Endothelial cell of umbilical vein (primary cell): ENCODE results near the gene AKAP11. TPM values are rescaled to one million over a fixed set of nuclear protein-coding genes. Genes with fewer than 3 reads are reported as not detected.

ENCODE experiments used
- BruUV-seq: library from RNA; stranded (reverse); fragments of 400-500 nt; replicated peaks from 2 replicates; lab custom pipeline; 2021; lab: Mats Ljungman, UMichigan
- CTCF ChIA-PET: fragments of 300-600, 350-600 bp; sonication (Branson Sonifier 250); formaldehyde crosslinking; loops from one replicate; lab custom pipeline; 2021; ENCODE audit warnings: antibody characterized with exemption, inconsistent platforms; lab: Charles Lee
- POLR2A ChIA-PET: fragments of 300-600, 350-600 bp; sonication (Branson Sonifier 250); formaldehyde crosslinking; loops from one replicate; lab custom pipeline; 2021; ENCODE audit warnings: antibody characterized with exemption, inconsistent platforms; lab: Charles Lee
- DNase-seq: peaks from one replicate; pipeline ENCODE4 v3.0.0-alpha.2; 2011; ENCODE audit warnings: low read depth, low spot score
- FAIRE-seq: peaks from 2 replicates; lab custom pipeline; 2011; peaks lifted over from hg19 to GRCh38; lab: Jason Lieb, UNC
- H2AFZ ChIP-seq: 2 replicates; pipeline ENCODE4 v1.6.0; 2012; ENCODE audit warnings: low read depth, low read length, control low read depth, inconsistent platforms
- H3K27ac ChIP-seq: 2 replicates; pipeline ENCODE4 v1.5.1; 2011; ENCODE audit warnings: low read depth, mild to moderate bottlenecking, control low read depth, low read length, moderate library complexity; ENCODE audit not compliant: insufficient read depth
- H3K27me3 ChIP-seq, 2 experiments: 2 replicates each; pipeline versions ENCODE4 v1.6.0 to v1.6.1; 2011; ENCODE audit warnings: low read length in 2 of 2, mixed read lengths in 1 of 2; ENCODE audit not compliant: control insufficient read depth in 2 of 2, insufficient read depth in 2 of 2
- H3K36me3 ChIP-seq, 2 experiments: 2 replicates in 1 of 2; 3 replicates in 1 of 2; pipeline ENCODE4 v1.5.1; 2011; ENCODE audit warnings: low read length in 2 of 2, mild to moderate bottlenecking in 1 of 2, moderate library complexity in 1 of 2; ENCODE audit not compliant: control insufficient read depth in 2 of 2, insufficient read depth in 2 of 2; ENCODE audit errors: extremely low read depth in 1 of 2
- H3K4me1 ChIP-seq: 3 replicates; pipeline ENCODE4 v1.5.1; 2011; ENCODE audit warnings: mild to moderate bottlenecking, low read length; ENCODE audit not compliant: control insufficient read depth, insufficient read depth; ENCODE audit errors: extremely low read depth
- H3K4me2 ChIP-seq: 2 replicates; pipeline ENCODE4 v1.6.1; 2011; ENCODE audit warnings: low read length, control low read depth, mixed read lengths; ENCODE audit not compliant: insufficient read depth
- H3K4me3 ChIP-seq, 3 experiments: fragments of 200-600 bp in 1 of 3; sonication (generic), shearing (Covaris generic) in 1 of 3; replicated peaks in 1 of 3; 2 replicates each; pipeline ENCODE4 v1.5.1; 2011 to 2016; ENCODE audit warnings: control low read depth in 3 of 3, low read length in 3 of 3, mild to moderate bottlenecking in 2 of 3, inconsistent platforms in 1 of 3, low read depth in 1 of 3, moderate library complexity in 1 of 3; ENCODE audit not compliant: insufficient read depth in 1 of 3
- H3K79me2 ChIP-seq: 2 replicates; pipeline ENCODE4 v1.6.0; 2012; ENCODE audit warnings: low read length, inconsistent platforms; ENCODE audit not compliant: control insufficient read depth, insufficient read depth
- H3K9ac ChIP-seq: replicated peaks from 2 replicates; pipeline ENCODE3; 2011; ENCODE audit warnings: low read length, control low read depth; ENCODE audit not compliant: insufficient read depth; ENCODE audit errors: extremely low read depth
- H3K9me1 ChIP-seq: replicated peaks from 3 replicates; pipeline ENCODE4 v1.6.0; 2011; ENCODE audit warnings: mild to moderate bottlenecking, low read length; ENCODE audit not compliant: control insufficient read depth, insufficient read depth; ENCODE audit errors: extremely low read depth
- H3K9me3 ChIP-seq: replicated peaks from 2 replicates; pipeline ENCODE4 v1.5.1; 2012; ENCODE audit warnings: low read length, inconsistent platforms; ENCODE audit not compliant: control insufficient read depth, insufficient read depth
- H4K20me1 ChIP-seq: replicated peaks from 2 replicates; pipeline ENCODE3; 2011; ENCODE audit warnings: mild to moderate bottlenecking, low read length; ENCODE audit not compliant: control insufficient read depth, insufficient read depth; ENCODE audit errors: extremely low read depth
- EZH2 ChIP-seq: IDR thresholded peaks from 2 replicates; pipeline ENCODE4 v1.6.1; 2012; ENCODE audit warnings: borderline replicate concordance, low read depth, mild to moderate bottlenecking, moderate library complexity, low read length, inconsistent platforms; ENCODE audit not compliant: severe bottlenecking
- FOS ChIP-seq: IDR thresholded peaks from 2 replicates; pipeline ENCODE4 v1.6.1; 2011; ENCODE audit warnings: mild to moderate bottlenecking, low read length, moderate library complexity, borderline replicate concordance; ENCODE audit not compliant: insufficient read depth
- GATA2 ChIP-seq: IDR thresholded peaks from 2 replicates; pipeline ENCODE4 v1.7.0; 2011; ENCODE audit warnings: low read depth, mild to moderate bottlenecking, moderate library complexity, mixed read lengths, low read length; ENCODE audit not compliant: insufficient read length, insufficient read depth
- JUN ChIP-seq: IDR thresholded peaks from 2 replicates; pipeline ENCODE4 v1.6.1; 2011; ENCODE audit warnings: borderline replicate concordance, low read depth; ENCODE audit not compliant: insufficient read length, insufficient read depth
- POLR2A ChIP-seq: IDR thresholded peaks from 2 replicates; pipeline ENCODE4 v1.6.1; 2012; ENCODE audit warnings: low read depth, mild to moderate bottlenecking, control low read depth, low read length
- POLR2AphosphoS5 ChIP-seq: IDR thresholded peaks from 2 replicates; pipeline ENCODE4 v1.6.1; 2012; ENCODE audit warnings: low read depth, mild to moderate bottlenecking, control low read depth, low read length, moderate library complexity; ENCODE audit not compliant: insufficient read depth
- dilution Hi-C: fragments of 300-500 bp; cut with MboI; formaldehyde crosslinking; loops from one replicate; pipeline ENCODE4 v1.15.0; 2019; ENCODE audit warnings: low sequenced_read_pairs; ENCODE audit not compliant: extremely low pct_ligation_motif_present
- intact Hi-C: fragments of 100-400 bp; cut with micrococcal nuclease; formaldehyde crosslinking; loops from one replicate; pipeline ENCODE4 v1.10.0; 2022
- polyA plus RNA-seq, 4 experiments: library from polyadenylated mRNA; depleted of rRNA in 3 of 4; stranded (reverse) in 3 of 4; unstranded in 1 of 4; fragments of >200 nt; gene quantifications; 2 replicates each; pipeline versions ENCODE4 v1.2.1 to v1.2.3, GENCODE V29; 2011 to 2012; ENCODE audit warnings: missing spikeins in 1 of 4
- total RNA-seq: library from RNA; stranded (reverse); gene quantifications from 2 replicates; pipeline ENCODE4 v1.2.3, GENCODE V29; 2021
- TF ChIP-seq, protein P1 (sequence below), 2 donors: IDR thresholded peaks; 1 replicate in 1 of 2; 2 replicates in 1 of 2; pipeline ENCODE4 v1.5.1; 2011; ENCODE audit warnings: low read length in 2 of 2, mild to moderate bottlenecking in 2 of 2, moderate library complexity in 2 of 2, control low read depth in 1 of 2, inconsistent platforms in 1 of 2, low read depth in 1 of 2; ENCODE audit not compliant: insufficient read depth in 1 of 2; ENCODE audit errors: extremely low read depth in 1 of 2
- TF ChIP-seq, protein P2 (sequence below): IDR thresholded peaks from 2 replicates; pipeline ENCODE4 v1.6.1; 2011; ENCODE audit not compliant: insufficient read depth, insufficient read length

The AKAP11 gene
- total and polyA plus RNA-seq, 2 donors (not counting 3 experiments of a cell fraction or from before 2014, with no cell fraction given) = 4.9 to 20.2 TPM

DNA sequence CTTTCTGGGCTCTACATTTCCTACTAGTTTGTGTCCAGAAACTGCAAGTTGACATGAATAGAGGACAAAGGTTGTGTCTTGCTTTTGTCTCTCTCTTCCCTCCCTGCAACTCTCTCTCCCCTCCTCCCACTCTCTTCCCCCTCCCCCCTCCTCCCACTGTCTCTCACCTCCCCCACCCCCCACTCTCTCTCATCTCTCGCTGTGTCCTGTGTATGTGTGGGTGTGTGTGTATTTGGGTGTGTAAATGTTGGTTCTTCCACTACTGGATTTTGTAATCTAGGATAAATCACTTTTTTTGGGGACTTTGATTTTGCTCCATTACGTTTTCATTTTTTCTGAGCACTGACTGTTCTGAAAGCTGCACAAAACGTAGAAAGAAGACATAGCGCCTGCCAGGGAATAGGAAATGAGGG, 48.4 kb downstream of the AKAP11 start:
- intact Hi-C loops (no loop called here), dilution Hi-C loops (no loop called here)
- H3K27ac ChIP-seq = no peak overlapping the region
- DNase-seq (no peak), FAIRE-seq (no peak)
- H3K4me1 ChIP-seq = no peaks in the 10 kb centered on the region
- ChIA-PET POLR2A (no interaction called here), CTCF (interaction anchor here (1.3 kb wide), 1 partner anchor 14 kb away, joined by 4 read pairs; no protein-coding TSS in a partner anchor)
- H4K20me1 ChIP-seq = no peaks in the 10 kb centered on the region
- H3K4me2 ChIP-seq = no peak overlapping the region
- TF ChIP-seq POLR2A (no peak), POLR2AphosphoS5 (no peak), GATA2 (no peak), FOS (no peak), JUN (no peak), EZH2 (no peak)
- TF ChIP-seq, protein P1, sequence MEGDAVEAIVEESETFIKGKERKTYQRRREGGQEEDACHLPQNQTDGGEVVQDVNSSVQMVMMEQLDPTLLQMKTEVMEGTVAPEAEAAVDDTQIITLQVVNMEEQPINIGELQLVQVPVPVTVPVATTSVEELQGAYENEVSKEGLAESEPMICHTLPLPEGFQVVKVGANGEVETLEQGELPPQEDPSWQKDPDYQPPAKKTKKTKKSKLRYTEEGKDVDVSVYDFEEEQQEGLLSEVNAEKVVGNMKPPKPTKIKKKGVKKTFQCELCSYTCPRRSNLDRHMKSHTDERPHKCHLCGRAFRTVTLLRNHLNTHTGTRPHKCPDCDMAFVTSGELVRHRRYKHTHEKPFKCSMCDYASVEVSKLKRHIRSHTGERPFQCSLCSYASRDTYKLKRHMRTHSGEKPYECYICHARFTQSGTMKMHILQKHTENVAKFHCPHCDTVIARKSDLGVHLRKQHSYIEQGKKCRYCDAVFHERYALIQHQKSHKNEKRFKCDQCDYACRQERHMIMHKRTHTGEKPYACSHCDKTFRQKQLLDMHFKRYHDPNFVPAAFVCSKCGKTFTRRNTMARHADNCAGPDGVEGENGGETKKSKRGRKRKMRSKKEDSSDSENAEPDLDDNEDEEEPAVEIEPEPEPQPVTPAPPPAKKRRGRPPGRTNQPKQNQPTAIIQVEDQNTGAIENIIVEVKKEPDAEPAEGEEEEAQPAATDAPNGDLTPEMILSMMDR (IDR thresholded peaks at IDR 0.05; ENCODE audit: extremely low read depth in 1 of 2, insufficient read depth in 1 of 2, low read depth in 1 of 2, low read length in 2 of 2) = no peak
- TF ChIP-seq, protein P2, sequence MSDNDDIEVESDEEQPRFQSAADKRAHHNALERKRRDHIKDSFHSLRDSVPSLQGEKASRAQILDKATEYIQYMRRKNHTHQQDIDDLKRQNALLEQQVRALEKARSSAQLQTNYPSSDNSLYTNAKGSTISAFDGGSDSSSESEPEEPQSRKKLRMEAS = no peak
- no peak overlapping the region for H3K9ac ChIP-seq
- H3K79me2 ChIP-seq = no peaks in the 10 kb centered on the region
- no peaks in the 10 kb centered on the region for H3K36me3 ChIP-seq
- H3K4me3 ChIP-seq = no peak overlapping the region
- no peaks in the 10 kb centered on the region for H3K27me3 ChIP-seq
- BruUV-seq = no TSS peak
- no peaks in the 10 kb centered on the region for H3K9me1 ChIP-seq
- H3K9me3 ChIP-seq = no peaks in the 10 kb centered on the region
- H2AFZ ChIP-seq = no peak overlapping the region
